K562 (cell line): Measurements from ENCODE around the gene CACNG3. TPM values are rescaled to one million over a fixed set of nuclear protein-coding genes. Genes with fewer than 3 reads are reported as not detected.

Experiments
- ATAC-seq: fragments of 200-7000 bp; cut with Tn5 transposase; 3 replicates; pipeline ENCODE4 v1.9.1; 2020; ENCODE audit warnings: moderate library complexity
- BruUV-seq: library from RNA; stranded (reverse); fragments of 400-500 nt; replicated peaks from 2 replicates; lab custom pipeline; 2021; lab: Mats Ljungman, UMichigan
- CTCF ChIA-PET: fragments of 300-600 bp; formaldehyde crosslinking; extraction: SDS; loops from one replicate; lab custom pipeline; 2021; ENCODE audit warnings: low intra/inter-chr PET ratio; lab: Yijun Ruan, JAX
- POLR2A ChIA-PET: fragments of 300-600, 350-650 bp; sonication (Branson Sonifier 250); formaldehyde crosslinking; extraction: SDS; loops from one replicate; lab custom pipeline; 2021; ENCODE audit warnings: antibody characterized with exemption, inconsistent platforms; lab: Yijun Ruan, JAX
- DNase-seq, 4 experiments: peaks; one replicate each; pipeline versions ENCODE4 v3.0.0 to v3.0.0-alpha.2; 2011 to 2018; ENCODE audit warnings: low spot score in 3 of 4, mixed read lengths in 3 of 4; ENCODE audit errors: extremely low read depth in 1 of 4
- FAIRE-seq: peaks from 2 replicates; lab custom pipeline; 2011; peaks lifted over from hg19 to GRCh38; lab: Jason Lieb, UNC
- H2AFZ ChIP-seq: 2 replicates; pipeline ENCODE4 v1.6.0; 2011; ENCODE audit warnings: low read depth, low read length, control low read depth, inconsistent platforms
- H3K27ac ChIP-seq: fragments of 200-600 bp; 3 replicates; pipeline ENCODE4 v1.8.0; 2011; ENCODE audit warnings: low read depth, mild to moderate bottlenecking, control low read depth, inconsistent platforms, low read length, moderate library complexity, mixed read lengths; ENCODE audit errors: extremely low read depth
- H3K27me3 ChIP-seq, 2 experiments: fragments of 300-600 bp in 1 of 2; 2 replicates in 1 of 2; 3 replicates in 1 of 2; pipeline versions ENCODE4 v1.6.0 to v1.8.0; 2011; ENCODE audit warnings: inconsistent platforms in 2 of 2, low read length in 2 of 2, mild to moderate bottlenecking in 1 of 2, mixed read lengths in 1 of 2, moderate library complexity in 1 of 2; ENCODE audit not compliant: control insufficient read depth in 2 of 2, insufficient read depth in 2 of 2
- H3K36me3 ChIP-seq: fragments of 300-600 bp; 3 replicates; pipeline ENCODE4 v1.8.0; 2011; ENCODE audit warnings: mild to moderate bottlenecking, low read length, inconsistent platforms; ENCODE audit not compliant: control insufficient read depth, insufficient read depth
- H3K4me1 ChIP-seq, 2 experiments: fragments of 200-600 bp in 1 of 2; replicated peaks in 1 of 2; 2 replicates in 1 of 2; 3 replicates in 1 of 2; pipeline versions ENCODE4 v1.5.1 to v1.8.0; 2011; ENCODE audit warnings: inconsistent platforms in 2 of 2, low read length in 2 of 2, mild to moderate bottlenecking in 1 of 2, mixed read lengths in 1 of 2, moderate library complexity in 1 of 2; ENCODE audit not compliant: control insufficient read depth in 2 of 2, insufficient read depth in 2 of 2
- H3K4me2 ChIP-seq: 2 replicates; pipeline ENCODE4 v1.6.1; 2011; ENCODE audit warnings: low read length, control low read depth, inconsistent platforms, mixed read lengths; ENCODE audit not compliant: insufficient read depth
- H3K4me3 ChIP-seq: fragments of 200-600 bp; sonication (generic), shearing (Covaris generic); 2 replicates; pipeline ENCODE4 v1.5.1; 2016; ENCODE audit warnings: control low read depth, inconsistent platforms
- H3K79me2 ChIP-seq: fragments of 200-600 bp; 3 replicates; pipeline ENCODE4 v1.8.0; 2011; ENCODE audit warnings: low read length, inconsistent platforms; ENCODE audit not compliant: control insufficient read depth, insufficient read depth
- H3K9ac ChIP-seq, 2 experiments: 2 replicates each; pipeline versions ENCODE4 v1.6.0 to v1.6.1; 2011; ENCODE audit warnings: low read depth in 2 of 2, low read length in 2 of 2, control low read depth in 1 of 2, inconsistent platforms in 1 of 2, mild to moderate bottlenecking in 1 of 2, mixed read lengths in 1 of 2; ENCODE audit not compliant: insufficient read depth in 1 of 2
- H3K9me1 ChIP-seq: one replicate; pipeline ENCODE4 v1.6.0; 2011; ENCODE audit warnings: inconsistent platforms, mild to moderate bottlenecking, low read length, moderate library complexity; ENCODE audit not compliant: control insufficient read depth, insufficient read depth
- H3K9me3 ChIP-seq: replicated peaks from 2 replicates; pipeline ENCODE4 v1.5.1; 2011; ENCODE audit warnings: low read depth, low read length, inconsistent platforms; ENCODE audit not compliant: control insufficient read depth, insufficient read depth
- H4K20me1 ChIP-seq: replicated peaks from 2 replicates; pipeline ENCODE4 v1.6.1; 2011; ENCODE audit warnings: low read length, inconsistent platforms, mixed read lengths; ENCODE audit not compliant: control insufficient read depth, insufficient read depth
- ARID2 ChIP-seq: fragments of 450-650 bp; IDR thresholded peaks from 2 replicates; pipeline ENCODE4 v1.6.1; 2017; ENCODE audit warnings: antibody characterized with exemption, mild to moderate bottlenecking
- BCLAF1 ChIP-seq, 2 experiments: fragments of 450-650 bp in 1 of 2; IDR thresholded peaks; 2 replicates each; pipeline ENCODE4 v1.6.1; 2011 to 2017; ENCODE audit warnings: low read depth in 2 of 2, antibody characterized with exemption in 1 of 2, borderline replicate concordance in 1 of 2, low read length in 1 of 2, mild to moderate bottlenecking in 1 of 2, mixed read lengths in 1 of 2; ENCODE audit not compliant: control insufficient read depth in 1 of 2
- EHMT2 ChIP-seq: fragments of 450-650 bp; IDR thresholded peaks from 2 replicates; pipeline ENCODE4 v1.6.1; 2018; ENCODE audit warnings: antibody characterized with exemption
- ESRRA ChIP-seq: fragments of 450-650 bp; IDR thresholded peaks from 2 replicates; pipeline ENCODE4 v1.6.1; 2014; ENCODE audit warnings: low read depth, mild to moderate bottlenecking, moderate library complexity, borderline replicate concordance
- FOXA1 ChIP-seq: fragments of 450-650 bp; IDR thresholded peaks from 2 replicates; pipeline ENCODE4 v1.6.1; 2016; ENCODE audit warnings: mild to moderate bottlenecking, borderline replicate concordance
- MED1 ChIP-seq: sonication (generic); formaldehyde crosslinking; IDR thresholded peaks from 2 replicates; pipeline ENCODE4 v1.8.1; 2023; ENCODE audit warnings: missing genetic modification reagents, borderline replicate concordance
- NCOA4 ChIP-seq: fragments of 450-650 bp; IDR thresholded peaks from 2 replicates; pipeline ENCODE4 v1.6.1; 2018; ENCODE audit warnings: mild to moderate bottlenecking; ENCODE audit not compliant: partially characterized antibody
- NCOA6 ChIP-seq: fragments of 450-650 bp; IDR thresholded peaks from 2 replicates; pipeline ENCODE4 v1.6.1; 2017; ENCODE audit warnings: mild to moderate bottlenecking
- POLR2H ChIP-seq: IDR thresholded peaks from 2 replicates; pipeline ENCODE4 v1.6.1; 2016; ENCODE audit warnings: missing genetic modification characterization, low read depth, mild to moderate bottlenecking, control low read depth, missing compliant biosample characterization, moderate library complexity
- SIRT6 ChIP-seq: IDR thresholded peaks from one replicate; pipeline ENCODE4 v1.6.1; 2012; ENCODE audit warnings: low read depth, mild to moderate bottlenecking, control low read depth, inconsistent platforms, low read length, moderate library complexity
- SREBF1 ChIP-seq: fragments of 150-350 bp; IDR thresholded peaks from 2 replicates; pipeline ENCODE4 v1.6.1; 2014; ENCODE audit warnings: antibody characterized with exemption, low read depth, low read length, borderline replicate concordance
- THAP12 ChIP-seq: fragments of 250-450 bp; sonication (Bioruptor Pico); IDR thresholded peaks from 2 replicates; pipeline ENCODE4 v1.9.0; 2021; ENCODE audit warnings: mild to moderate bottlenecking, inconsistent platforms
- ZNF133 ChIP-seq: fragments of 250-450 bp; sonication (Bioruptor Pico); IDR thresholded peaks from 2 replicates; pipeline ENCODE4 v1.4.0; 2020; ENCODE audit warnings: mild to moderate bottlenecking
- ZNF175 ChIP-seq: fragments of 200-800 bp; sonication (Bioruptor generic); IDR thresholded peaks from 2 replicates; pipeline ENCODE4 v1.6.1; 2016; ENCODE audit warnings: low read depth, mild to moderate bottlenecking, missing genetic modification characterization, missing compliant biosample characterization
- ZNF699 ChIP-seq: fragments of 250-450 bp; sonication (Bioruptor Pico); IDR thresholded peaks from 2 replicates; pipeline ENCODE4 v1.8.0; 2021; ENCODE audit warnings: mild to moderate bottlenecking, moderate library complexity; ENCODE audit not compliant: insufficient replicate concordance
- WGBS: fragments of 100-300 bp; shearing (Covaris generic); methylation state at CpG from one replicate; pipeline ENCODE4 v1.1.6; 2016; ENCODE audit warnings: low coverage, mixed read lengths; ENCODE audit not compliant: insufficient coverage; ENCODE audit errors: missing lambda C conversion rate; 5-methylcytosine and 5-hydroxymethylcytosine counted together
- in situ Hi-C: fragments of 300-500 bp; cut with MboI; formaldehyde crosslinking; loops from 4 replicates; pipeline ENCODE4 v1.15.0; 2018; ENCODE audit warnings: inconsistent platforms, mixed read lengths
- intact Hi-C: fragments of 100-400 bp; cut with micrococcal nuclease; formaldehyde crosslinking; loops from 2 replicates; pipeline ENCODE4 v1.14.2; 2022
- polyA plus RNA-seq, 8 experiments: library from polyadenylated mRNA; depleted of rRNA in 4 of 8; stranded (reverse) in 5 of 8; unstranded in 3 of 8; fragments of >200 nt; fragmentation: Nextera tagmentation in 2 of 8; fragmentation: Illumina TruSeq in 1 of 8; extraction: Ambion mirVana in 2 of 8; extraction: Trizol in 1 of 8; gene quantifications; 2 replicates each; pipeline versions ENCODE4 v1.2.1 to v1.2.3, GENCODE V29; 2011 to 2014; ENCODE audit warnings: inconsistent platforms in 1 of 8, missing spikeins in 1 of 8
- total RNA-seq, 7 experiments: library from RNA; depleted of rRNA in 6 of 7; stranded (reverse); fragments of >200 nt in 6 of 7; fragmentation: Illumina TruSeq in 2 of 7; extraction: Trizol in 2 of 7; gene quantifications; 2 replicates each; pipeline versions ENCODE4 v1.2.1 to v1.2.3, GENCODE V29; 2011 to 2021; ENCODE audit warnings: low replicate concordance in 1 of 7
- TF ChIP-seq, protein P1 (sequence below): fragments of 450-650 bp; IDR thresholded peaks from 2 replicates; pipeline ENCODE4 v1.6.1; 2016; ENCODE audit warnings: missing biosample characterization, missing genetic modification characterization

Gene CACNG3
- total and polyA plus RNA-seq, 9 of the 15 experiments (the other 6 are each of a cell fraction or from before 2014, with no cell fraction given): not detected

DNA sequence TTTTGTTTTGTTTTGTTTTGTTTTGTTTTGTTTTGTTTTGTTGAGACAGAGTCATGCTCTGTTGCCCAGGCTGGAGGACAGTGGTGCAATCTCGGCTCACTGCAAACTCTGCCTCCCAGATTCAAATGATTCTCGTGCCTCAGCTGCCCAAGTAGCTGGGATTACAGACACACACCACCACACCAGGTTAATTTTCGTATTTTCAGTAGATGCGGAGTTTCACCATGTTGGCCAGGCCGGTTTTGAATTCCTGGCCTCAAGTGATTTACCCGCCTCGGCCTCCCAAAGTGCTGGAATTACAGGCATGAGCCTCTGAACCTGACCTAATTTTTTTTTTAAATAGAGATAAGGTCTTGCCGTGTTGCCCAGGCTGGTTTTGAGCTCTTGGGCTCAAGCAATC, 46.5 kb downstream of the CACNG3 start:
- intact Hi-C loops: no loop called here
- H2AFZ ChIP-seq: no peak overlapping the region
- in situ Hi-C loops: no loop called here
- H3K4me1 ChIP-seq: no peaks in the 10 kb centered on the region
- no peaks in the 10 kb centered on the region for H3K79me2 ChIP-seq
- TF ChIP-seq ZNF699 (no peak), ARID2 (no peak), NCOA4 (no peak), FOXA1 (no peak), ZNF175 (no peak), ZNF133 (CRISPR knock-in tag) (no peak), THAP12 (no peak), SIRT6 (no peak), NCOA6 (no peak), EHMT2 (no peak), BCLAF1 (IDR thresholded peaks at IDR 0.05; ENCODE audit: borderline replicate concordance in 1 of 2, control insufficient read depth in 1 of 2, low read depth in 2 of 2, low read length in 1 of 2) (no peak), MED1 (CRISPR knock-in tag) (no peak), SREBF1 (no peak), ESRRA (no peak), POLR2H (tag) (no peak)
- TF ChIP-seq, protein P1, sequence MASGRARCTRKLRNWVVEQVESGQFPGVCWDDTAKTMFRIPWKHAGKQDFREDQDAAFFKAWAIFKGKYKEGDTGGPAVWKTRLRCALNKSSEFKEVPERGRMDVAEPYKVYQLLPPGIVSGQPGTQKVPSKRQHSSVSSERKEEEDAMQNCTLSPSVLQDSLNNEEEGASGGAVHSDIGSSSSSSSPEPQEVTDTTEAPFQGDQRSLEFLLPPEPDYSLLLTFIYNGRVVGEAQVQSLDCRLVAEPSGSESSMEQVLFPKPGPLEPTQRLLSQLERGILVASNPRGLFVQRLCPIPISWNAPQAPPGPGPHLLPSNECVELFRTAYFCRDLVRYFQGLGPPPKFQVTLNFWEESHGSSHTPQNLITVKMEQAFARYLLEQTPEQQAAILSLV: no peak
- TF ChIP-seq, all 486 proteins: peak for 0
- ChIA-PET CTCF (no interaction called here), POLR2A (interaction anchor here (0.8 kb wide), 1 partner anchor 679 kb away, joined by 3 read pairs; no protein-coding TSS in a partner anchor)
- DNase-seq (no peak), FAIRE-seq (no peak), ATAC-seq (no peak)
- H3K36me3 ChIP-seq: no peaks in the 10 kb centered on the region
- BruUV-seq: no TSS peak
- no peak overlapping the region for H3K27ac ChIP-seq
- no peak overlapping the region for H3K9ac ChIP-seq
- H3K4me2 ChIP-seq: no peak overlapping the region
- H3K27me3 ChIP-seq: peaks cover 11 to 27% of the 10 kb centered on the region in 2 experiments; a peak in 2 of 5 replicates
- H4K20me1 ChIP-seq: 0 out of 2 replicates have a peak, but pooled peaks cover 3% of the 10 kb centered on the region
- no peaks in the 10 kb centered on the region for H3K9me1 ChIP-seq
- no peak overlapping the region for H3K4me3 ChIP-seq
- WGBS: 8% methylated on average over 8 of the region's 8 CpGs
- no peaks in the 10 kb centered on the region for H3K9me3 ChIP-seq
